ENCODE data around the gene SLC26A1.

SLC26A1 gene

DNA sequence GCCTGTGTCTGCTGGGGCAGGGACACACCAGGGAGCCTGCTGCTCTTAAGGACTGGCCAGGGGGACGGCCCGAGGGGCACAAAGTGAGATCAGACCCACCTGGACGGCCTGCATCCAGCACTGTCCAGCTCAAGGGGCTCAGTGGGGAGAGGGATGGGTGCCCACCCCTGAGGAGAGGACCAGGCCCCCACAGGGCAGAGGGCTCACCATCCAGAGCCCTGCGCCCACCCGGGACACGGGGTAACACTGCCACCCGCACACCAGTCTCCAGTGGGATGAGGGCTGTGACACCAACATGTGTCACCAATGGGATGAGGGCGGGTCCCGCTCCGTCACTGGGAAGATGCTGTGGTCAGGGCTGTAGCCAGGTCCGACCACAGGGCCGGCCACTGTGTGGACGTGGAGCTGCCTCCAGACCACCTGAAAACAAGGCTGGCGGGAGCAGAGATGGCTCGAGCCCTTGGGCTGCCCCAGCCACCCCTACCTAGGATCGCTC, 33.0 kb downstream of the SLC26A1 start:
- TF ChIP-seq, protein P1, sequence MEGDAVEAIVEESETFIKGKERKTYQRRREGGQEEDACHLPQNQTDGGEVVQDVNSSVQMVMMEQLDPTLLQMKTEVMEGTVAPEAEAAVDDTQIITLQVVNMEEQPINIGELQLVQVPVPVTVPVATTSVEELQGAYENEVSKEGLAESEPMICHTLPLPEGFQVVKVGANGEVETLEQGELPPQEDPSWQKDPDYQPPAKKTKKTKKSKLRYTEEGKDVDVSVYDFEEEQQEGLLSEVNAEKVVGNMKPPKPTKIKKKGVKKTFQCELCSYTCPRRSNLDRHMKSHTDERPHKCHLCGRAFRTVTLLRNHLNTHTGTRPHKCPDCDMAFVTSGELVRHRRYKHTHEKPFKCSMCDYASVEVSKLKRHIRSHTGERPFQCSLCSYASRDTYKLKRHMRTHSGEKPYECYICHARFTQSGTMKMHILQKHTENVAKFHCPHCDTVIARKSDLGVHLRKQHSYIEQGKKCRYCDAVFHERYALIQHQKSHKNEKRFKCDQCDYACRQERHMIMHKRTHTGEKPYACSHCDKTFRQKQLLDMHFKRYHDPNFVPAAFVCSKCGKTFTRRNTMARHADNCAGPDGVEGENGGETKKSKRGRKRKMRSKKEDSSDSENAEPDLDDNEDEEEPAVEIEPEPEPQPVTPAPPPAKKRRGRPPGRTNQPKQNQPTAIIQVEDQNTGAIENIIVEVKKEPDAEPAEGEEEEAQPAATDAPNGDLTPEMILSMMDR (IDR thresholded peaks at IDR 0.05; ENCODE audit: low read depth, low read length, missing control alignments), result no peak
- no peak overlapping the region for H3K4me3 ChIP-seq (ENCODE audit: low read depth, low read length)
- in situ Hi-C loops (cut with HindIII; ENCODE audit: low sequenced_read_pairs), result no loop called here
- DNase-seq (ENCODE audit: low read depth), result no peak

DNA sequence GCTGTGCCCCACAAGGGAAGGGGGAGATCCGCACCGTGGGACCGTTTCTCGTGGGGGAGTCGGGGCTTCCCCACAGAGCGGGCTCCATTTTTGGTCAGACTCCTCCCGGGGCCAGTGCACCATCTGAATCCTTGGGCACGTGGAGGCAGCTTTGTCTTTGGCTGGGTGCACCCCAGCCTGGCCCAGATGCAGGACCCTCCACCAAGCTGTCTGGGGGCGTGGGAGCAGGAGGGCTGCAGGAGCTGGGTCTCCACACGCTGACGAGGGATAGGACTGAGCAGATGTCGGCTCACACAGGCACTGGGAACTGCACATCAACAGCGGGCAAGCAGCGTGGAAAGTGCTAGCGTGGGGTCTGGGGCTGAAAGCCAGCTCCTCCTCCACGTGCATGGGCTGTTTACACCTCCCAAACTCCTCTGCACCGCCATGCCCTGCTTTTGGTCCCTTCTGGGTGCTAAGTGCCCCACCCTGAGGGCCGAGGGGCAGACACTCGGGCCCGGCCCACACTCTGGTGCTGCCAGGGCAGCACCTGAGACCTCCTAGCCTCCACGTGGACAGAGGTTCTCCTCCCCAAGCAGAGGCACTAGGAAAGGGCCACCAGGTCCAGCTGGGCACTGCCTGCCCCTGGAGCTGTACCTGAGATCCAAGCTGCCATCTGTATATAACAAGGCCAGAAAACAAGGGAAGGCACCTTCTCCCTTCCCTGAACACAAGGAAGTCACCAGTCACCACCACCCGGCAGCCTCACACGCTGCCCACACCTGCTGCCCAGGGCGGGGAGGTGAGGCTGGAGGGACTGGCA, 33.7 kb downstream of the SLC26A1 start:
- in situ Hi-C loops (cut with HindIII; ENCODE audit: low sequenced_read_pairs), result no loop called here
- H3K4me3 ChIP-seq (ENCODE audit: low read depth, low read length), result no peak overlapping the region
- DNase-seq (ENCODE audit: low read depth), result no peak
- TF ChIP-seq, protein P1 (IDR thresholded peaks at IDR 0.05; ENCODE audit: low read depth, low read length, missing control alignments), result no peak

DNA sequence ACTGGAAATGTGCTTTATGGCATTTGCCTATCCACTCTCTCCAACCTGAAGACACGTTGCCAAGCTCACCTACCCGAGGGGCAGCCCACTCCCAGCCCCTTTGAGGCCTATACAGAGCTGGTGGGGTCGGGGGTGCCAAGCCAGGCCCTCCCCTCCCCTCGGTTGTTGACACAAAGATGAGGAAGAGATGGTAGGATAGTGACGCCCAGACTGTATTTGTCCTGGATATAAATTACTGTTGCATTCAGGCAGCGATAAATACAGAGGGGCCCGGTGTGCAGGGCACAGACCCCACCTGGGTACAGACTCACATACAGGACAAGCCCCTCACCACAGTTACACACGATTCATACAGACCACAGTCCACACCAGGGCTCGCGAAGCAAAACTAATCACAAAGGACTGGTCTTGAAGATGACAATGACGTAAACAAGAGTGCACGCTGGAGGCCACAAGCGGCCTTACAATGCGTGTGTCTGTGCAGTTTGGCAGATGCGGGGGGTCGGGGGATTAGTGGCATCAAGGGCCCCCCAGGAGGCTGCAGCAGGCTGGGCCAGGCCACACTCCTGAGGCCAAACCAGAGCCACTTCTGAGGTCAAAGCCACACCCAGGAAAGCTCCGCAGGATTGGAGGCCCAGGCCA, 34.4 kb downstream of the SLC26A1 start:
- DNase-seq (ENCODE audit: low read depth), result no peak
- no peak overlapping the region for H3K4me3 ChIP-seq (ENCODE audit: low read depth, low read length)
- in situ Hi-C loops (cut with HindIII; ENCODE audit: low sequenced_read_pairs), result no loop called here
- TF ChIP-seq, protein P1 (IDR thresholded peaks at IDR 0.05; ENCODE audit: low read depth, low read length, missing control alignments), result no peak

DNA sequence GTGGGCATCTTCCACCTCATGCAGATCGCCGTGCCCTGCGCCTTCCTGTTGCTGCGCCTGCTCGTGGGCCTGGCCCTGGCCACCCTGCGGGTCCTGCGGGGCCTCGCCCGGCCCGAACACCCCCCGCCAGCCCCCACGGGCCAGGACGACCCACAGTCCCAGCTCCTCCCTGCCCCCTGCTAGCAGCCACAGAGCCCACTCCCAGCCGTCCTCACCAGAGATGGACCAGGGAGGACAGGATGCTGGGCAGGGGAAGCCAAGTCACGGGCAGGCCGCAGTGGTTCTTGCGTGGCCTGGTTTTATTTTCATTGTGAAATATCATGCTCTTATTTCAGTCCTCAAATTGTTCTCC, 34.9 kb downstream of the SLC26A1 start:
- in situ Hi-C loops (cut with HindIII; ENCODE audit: low sequenced_read_pairs), result no loop called here
- no peak overlapping the region for H3K4me3 ChIP-seq (ENCODE audit: low read depth, low read length)
- no peak for DNase-seq (ENCODE audit: low read depth)
- TF ChIP-seq, protein P1 (IDR thresholded peaks at IDR 0.05; ENCODE audit: low read depth, low read length, missing control alignments), result no peak

DNA sequence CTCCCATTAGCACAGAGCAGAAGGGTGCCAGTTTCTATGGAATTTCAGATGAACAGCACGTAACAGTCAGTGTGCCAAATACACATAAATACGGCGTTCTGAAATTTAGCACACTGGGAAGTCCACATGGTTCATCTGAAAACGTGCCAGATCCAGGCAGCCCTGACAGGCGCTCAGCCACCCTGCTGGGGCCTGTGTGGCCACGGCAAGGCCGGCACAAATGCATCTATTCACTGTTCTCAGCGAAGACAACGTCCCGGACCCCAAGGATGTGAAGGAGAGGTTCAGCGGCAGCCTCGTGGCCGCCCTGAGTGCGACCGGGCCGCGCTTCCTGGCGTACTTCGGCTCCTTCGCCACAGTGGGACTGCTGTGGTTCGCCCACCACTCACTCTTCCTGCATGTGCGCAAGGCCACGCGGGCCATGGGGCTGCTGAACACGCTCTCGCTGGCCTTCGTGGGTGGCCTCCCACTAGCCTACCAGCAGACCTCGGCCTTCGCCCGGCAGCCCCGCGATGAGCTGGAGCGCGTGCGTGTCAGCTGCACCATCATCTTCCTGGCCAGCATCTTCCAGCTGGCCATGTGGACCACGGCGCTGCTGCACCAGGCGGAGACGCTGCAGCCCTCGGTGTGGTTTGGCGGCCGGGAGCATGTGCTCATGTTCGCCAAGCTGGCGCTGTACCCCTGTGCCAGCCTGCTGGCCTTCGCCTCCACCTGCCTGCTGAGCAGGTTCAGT, 35.5 kb downstream of the SLC26A1 start:
- no peak overlapping the region for H3K4me3 ChIP-seq (ENCODE audit: low read depth, low read length)
- no peak for DNase-seq (ENCODE audit: low read depth)
- in situ Hi-C loops (cut with HindIII; ENCODE audit: low sequenced_read_pairs), result no loop called here
- TF ChIP-seq, protein P1 (IDR thresholded peaks at IDR 0.05; ENCODE audit: low read depth, low read length, missing control alignments), result no peak

DNA sequence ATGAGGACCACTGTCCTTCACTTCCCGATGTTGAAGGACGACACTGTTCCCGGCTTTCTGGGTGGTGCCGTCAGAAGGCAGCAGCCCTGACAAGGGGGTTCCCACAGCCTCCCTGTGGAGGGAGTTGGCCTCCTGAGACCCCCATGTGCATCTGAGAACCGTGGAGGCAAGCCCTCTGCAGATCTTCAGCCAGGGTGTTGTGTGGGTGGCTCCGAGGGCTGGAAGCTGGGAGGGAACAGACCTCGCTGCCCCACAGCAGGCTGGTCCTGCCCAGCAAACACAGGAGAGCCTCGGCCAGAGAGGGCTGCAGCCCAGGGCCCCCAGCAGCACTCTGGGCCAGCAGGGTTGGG, 36.0 kb downstream of the SLC26A1 start:
- no peak overlapping the region for H3K4me3 ChIP-seq (ENCODE audit: low read depth, low read length)
- in situ Hi-C loops (cut with HindIII; ENCODE audit: low sequenced_read_pairs), result no loop called here
- no peak for DNase-seq (ENCODE audit: low read depth)
- TF ChIP-seq, protein P1 (IDR thresholded peaks at IDR 0.05; ENCODE audit: low read depth, low read length, missing control alignments), result no peak

Measured in astrocyte of the cerebellum (primary cell).